ENCODE measurements around the gene TBC1D16.
"Not testable (repeated sequence)": the region's sequence is repeated elsewhere in the genome, so short reads cannot be mapped to it uniquely, and the experiment has no call there.

The TBC1D16 gene

GRCh38 chr17:80005360-80006338, 30.0 kb downstream of the TBC1D16 start:
- DNase-seq (ENCODE audit: low spot score) (peak; percentile 61), FAIRE-seq (no peak)

GRCh38 chr17:80003969-80004368, 31.7 kb downstream of the TBC1D16 start:
- FAIRE-seq (no peak), DNase-seq (ENCODE audit: low spot score) (no peak)

- FAIRE-seq, result no peak
These were observed 32.8 kb downstream of the TBC1D16 start for GRCh38 chr17:80002690-80003490.

GRCh38 chr17:80002070-80002641, 33.5 kb downstream of the TBC1D16 start:
- FAIRE-seq, result no peak
- no peak for DNase-seq (ENCODE audit: low spot score)

More at GRCh38 chr17:80002690-80003490, 32.8 kb downstream of the TBC1D16 start:
- DNase-seq (ENCODE audit: low spot score), result no peak

- DNase-seq (ENCODE audit: low spot score), result no peak
- FAIRE-seq, result no peak
These were observed 34.5 kb downstream of the TBC1D16 start for GRCh38 chr17:80000981-80001775.

GRCh38 chr17:80000136-80000535, 35.5 kb downstream of the TBC1D16 start:
- FAIRE-seq, result no peak

GRCh38 chr17:79997011-79997660, 38.5 kb downstream of the TBC1D16 start:
- FAIRE-seq (no peak), DNase-seq (ENCODE audit: low spot score) (no peak)

More at GRCh38 chr17:80000136-80000535, 35.5 kb downstream of the TBC1D16 start:
- DNase-seq (ENCODE audit: low spot score), result no peak

GRCh38 chr17:79996291-79996690, 39.4 kb downstream of the TBC1D16 start:
- FAIRE-seq (no peak), DNase-seq (ENCODE audit: low spot score) (no peak)

GRCh38 chr17:79995696-79996095, 40.0 kb downstream of the TBC1D16 start:
- FAIRE-seq (no peak), DNase-seq (ENCODE audit: low spot score) (no peak)

GRCh38 chr17:79994602-79995001, 41.1 kb downstream of the TBC1D16 start:
- FAIRE-seq (no peak), DNase-seq (ENCODE audit: low spot score) (no peak)

- DNase-seq (ENCODE audit: low spot score), result not testable (repeated sequence)
These were observed 41.5 kb downstream of the TBC1D16 start for GRCh38 chr17:79994228-79994569.

GRCh38 chr17:79993390-79994227, 42.1 kb downstream of the TBC1D16 start:
- DNase-seq (ENCODE audit: low spot score) (no peak), FAIRE-seq (no peak)

More at GRCh38 chr17:79994228-79994569, 41.5 kb downstream of the TBC1D16 start:
- not testable (repeated sequence) for FAIRE-seq

GRCh38 chr17:79992649-79993389, 42.9 kb downstream of the TBC1D16 start:
- FAIRE-seq, result no peak
- DNase-seq (ENCODE audit: low spot score), result no peak

GRCh38 chr17:79991924-79992648, 43.6 kb downstream of the TBC1D16 start:
- FAIRE-seq (no peak), DNase-seq (ENCODE audit: low spot score) (no peak)

GRCh38 chr17:79991140-79991923, 44.3 kb downstream of the TBC1D16 start:
- DNase-seq (ENCODE audit: low spot score) (peak; percentile 45), FAIRE-seq (no peak)

GRCh38 chr17:79990704-79991103, 45.0 kb downstream of the TBC1D16 start:
- DNase-seq (ENCODE audit: low spot score) (no peak), FAIRE-seq (no peak)

GRCh38 chr17:79990051-79990592, 45.5 kb downstream of the TBC1D16 start:
- no peak for DNase-seq (ENCODE audit: low spot score)
- FAIRE-seq, result no peak
